NCI-H82 (cell line): ENCODE results near the gene OLFM2.
"Not testable (repeated sequence)": the region's sequence is repeated elsewhere in the genome, so short reads cannot be mapped to it uniquely, and the experiment has no call there.

Source experiments
- DNase-seq: peaks from one replicate; lab custom pipeline; 2025; lab: John Stamatoyannopoulos, UW

The OLFM2 gene

GRCh38 chr19:9861503-9861902 lies 74.8 kb downstream of the OLFM2 start:
- no peak for DNase-seq

DNA sequence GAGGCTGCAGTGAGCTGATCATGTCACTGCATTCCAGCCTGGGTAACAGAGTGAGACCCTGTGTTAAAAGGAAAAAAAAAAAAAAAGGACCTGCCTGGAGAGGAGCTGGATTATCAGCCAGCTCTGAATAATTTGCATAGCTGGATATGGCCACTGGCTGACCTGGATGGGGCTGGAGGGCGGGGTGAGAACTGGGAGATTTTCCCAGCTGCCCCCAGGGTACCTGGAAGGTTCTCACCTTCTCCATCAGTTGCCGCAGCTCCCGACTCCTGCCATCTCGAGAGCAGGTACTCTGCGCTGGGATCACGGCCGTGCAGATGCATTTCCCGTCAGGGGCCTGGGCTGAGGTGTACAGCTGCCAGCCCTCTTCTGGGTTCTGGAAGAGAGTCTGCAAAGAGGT lies 75.9 kb downstream of the OLFM2 start:
- DNase-seq: no peak

GRCh38 chr19:9858766-9859165 lies 77.5 kb downstream of the OLFM2 start:
- DNase-seq: no peak

- DNase-seq: no peak
Observed at GRCh38 chr19:9857920-9858746, 78.2 kb downstream of the OLFM2 start.

DNA sequence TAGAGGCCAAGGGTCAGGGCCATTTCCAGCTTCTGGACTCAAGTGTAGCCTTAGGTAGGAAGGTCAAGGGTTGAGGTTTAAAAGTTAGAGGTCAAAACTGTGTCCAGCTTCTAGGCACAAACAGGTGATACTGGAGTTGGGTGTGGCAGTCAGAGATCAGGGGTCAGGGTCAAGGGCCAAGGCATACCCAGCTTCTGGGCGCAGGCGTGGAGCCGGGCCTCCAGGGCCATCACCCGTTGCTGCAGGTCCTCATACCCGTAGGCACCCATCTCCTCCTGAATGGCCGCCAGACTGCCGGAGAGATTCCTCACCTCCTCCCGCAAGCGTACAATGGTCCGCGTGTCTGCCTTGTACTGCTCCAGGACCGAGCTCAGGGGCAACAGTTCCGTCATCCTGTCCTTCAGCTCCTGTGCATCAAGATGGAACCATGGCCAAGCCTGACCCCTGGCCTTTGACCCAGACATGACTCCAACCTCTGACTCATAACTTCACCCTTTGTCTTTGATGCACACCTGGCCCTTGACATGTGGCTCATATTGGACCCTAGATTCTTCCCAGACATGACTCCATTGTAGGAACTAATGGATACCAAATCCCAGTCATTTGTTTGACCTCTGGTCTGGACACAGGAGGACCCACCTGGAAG lies 79.1 kb downstream of the OLFM2 start:
- no peak for DNase-seq

DNA sequence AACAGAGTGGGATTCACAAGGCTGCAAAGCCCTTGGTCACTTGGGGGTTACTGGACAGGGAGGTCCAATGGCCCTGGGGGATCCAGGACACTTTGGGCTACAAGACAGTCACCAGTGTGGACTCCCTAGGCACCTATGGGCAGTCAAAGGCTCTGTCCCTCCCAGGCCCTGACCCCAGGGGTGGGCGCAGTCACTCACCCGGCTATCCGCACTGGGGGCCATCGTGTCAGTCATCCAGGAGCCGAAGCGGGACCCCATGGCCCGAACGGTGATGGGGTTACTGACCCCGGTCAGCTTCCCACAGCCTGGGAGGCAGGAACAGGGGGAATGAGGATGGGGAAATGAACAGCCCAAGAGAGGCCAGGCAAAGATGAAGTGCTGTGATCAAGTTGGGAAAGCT lies 79.7 kb downstream of the OLFM2 start:
- no peak for DNase-seq

GRCh38 chr19:9854282-9854846 lies 82.0 kb downstream of the OLFM2 start:
- DNase-seq: no peak

DNA sequence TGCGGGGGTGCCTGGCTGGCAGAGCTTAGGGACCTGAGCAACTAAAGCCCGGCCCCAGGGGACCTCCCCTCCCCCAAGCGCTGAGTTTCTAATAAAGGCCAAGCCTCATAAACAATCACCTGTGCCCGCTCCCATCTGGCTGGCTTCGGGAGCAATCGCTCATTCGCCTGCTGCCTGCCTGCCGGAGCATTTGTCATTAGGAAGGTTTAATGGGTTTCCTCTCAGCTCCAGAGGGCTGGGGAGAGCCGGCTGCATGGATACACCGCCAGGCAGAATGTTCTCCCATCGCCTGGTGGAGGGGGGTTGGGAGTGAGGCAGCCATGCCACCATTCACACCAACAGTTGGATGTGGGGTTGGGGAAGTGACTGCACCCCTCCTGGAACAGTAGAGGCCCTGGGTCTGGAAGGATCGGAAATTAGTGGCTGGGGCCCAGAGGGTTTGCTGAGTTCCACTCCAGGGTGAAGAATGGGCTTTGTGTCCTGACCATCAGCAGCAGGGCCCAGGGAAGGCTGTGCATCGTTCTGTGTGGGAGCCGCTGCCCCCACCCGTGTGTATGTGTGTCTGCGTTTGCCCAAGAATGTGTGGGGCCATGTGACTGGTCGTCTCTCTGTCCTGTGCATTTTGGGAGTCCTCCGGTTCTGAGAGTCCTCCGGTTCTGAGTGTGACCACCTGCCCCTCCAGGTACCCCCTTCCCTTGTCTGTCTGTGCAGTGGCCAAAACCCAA lies 85.9 kb downstream of the OLFM2 start:
- DNase-seq: peak; percentile 96

GRCh38 chr19:9849791-9850190 lies 86.5 kb downstream of the OLFM2 start:
- peak; percentile 58 for DNase-seq

- DNase-seq: peak; percentile 80
Observed at GRCh38 chr19:9848762-9849161, 87.6 kb downstream of the OLFM2 start.

DNA sequence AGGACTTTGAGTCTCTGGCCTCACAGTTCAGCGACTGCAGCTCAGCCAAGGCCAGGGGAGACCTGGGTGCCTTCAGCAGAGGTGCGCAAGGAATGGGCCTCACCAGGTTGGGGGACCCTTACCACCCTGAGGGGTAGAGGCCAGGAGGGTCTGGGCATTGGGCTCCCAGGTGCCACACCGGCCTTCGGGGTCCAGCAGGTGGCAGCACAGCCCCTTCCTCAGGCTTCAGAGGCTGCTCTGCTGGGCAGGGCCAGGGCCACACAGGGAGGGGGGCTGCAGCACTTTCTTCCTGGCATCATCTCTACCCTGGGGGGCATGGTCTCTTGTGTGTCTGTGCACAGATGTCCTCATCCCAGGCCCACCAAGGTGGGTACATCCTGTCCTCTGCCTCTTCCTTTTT lies 88.3 kb downstream of the OLFM2 start:
- peak; percentile 63 for DNase-seq

DNA sequence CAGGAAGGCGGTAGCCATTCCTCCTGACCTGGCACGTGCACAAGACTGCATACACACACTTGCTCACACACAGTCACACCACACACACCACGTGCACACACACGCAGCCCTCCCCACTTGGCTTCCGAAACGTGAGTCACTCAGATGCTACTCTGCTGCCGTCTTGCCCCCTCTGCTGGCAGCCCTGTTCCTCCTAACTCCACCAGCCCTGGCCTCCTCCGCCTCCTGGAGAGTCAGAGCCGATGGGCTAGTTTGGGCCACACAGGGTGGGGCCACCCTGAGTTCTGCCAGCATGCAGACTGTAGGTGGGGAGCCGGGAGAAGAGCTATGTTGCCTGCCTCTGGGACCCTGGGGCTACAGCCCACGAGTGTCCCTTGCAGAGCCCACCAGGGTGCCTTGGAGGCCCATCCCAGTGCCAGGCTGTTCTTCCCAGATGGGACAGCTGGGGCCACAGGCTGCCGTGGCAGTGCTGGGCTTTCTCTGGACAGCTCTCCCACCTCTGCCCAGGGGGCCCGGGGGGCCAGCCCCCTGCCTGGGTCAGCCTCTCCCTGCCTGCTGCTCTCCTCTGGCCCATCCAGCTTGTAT lies 89.1 kb downstream of the OLFM2 start:
- DNase-seq: peak; percentile 52

GRCh38 chr19:9843626-9844273 lies 92.6 kb downstream of the OLFM2 start:
- not testable (repeated sequence) for DNase-seq

GRCh38 chr19:9842834-9843625 lies 93.3 kb downstream of the OLFM2 start:
- no peak for DNase-seq

DNA sequence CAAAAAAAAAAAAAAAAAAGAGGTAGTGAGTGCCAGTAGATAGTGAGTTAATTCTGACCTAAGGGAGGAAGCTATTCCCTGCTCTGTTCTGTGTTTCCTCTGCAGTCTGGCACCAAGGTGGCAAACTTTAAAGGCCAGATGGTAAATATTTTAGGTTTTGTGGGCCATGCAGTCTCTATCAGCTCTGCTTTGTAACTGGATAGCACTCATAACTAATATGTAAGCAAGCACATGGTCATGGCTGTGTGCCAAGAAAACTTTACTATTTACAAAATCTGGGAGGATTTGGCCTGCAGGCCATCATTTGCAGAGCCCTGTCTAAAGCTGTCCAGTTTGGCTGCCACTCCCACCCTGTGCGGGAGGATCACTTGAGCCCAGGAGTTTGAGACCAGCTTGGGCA lies 96.9 kb downstream of the OLFM2 start:
- DNase-seq: no peak

DNA sequence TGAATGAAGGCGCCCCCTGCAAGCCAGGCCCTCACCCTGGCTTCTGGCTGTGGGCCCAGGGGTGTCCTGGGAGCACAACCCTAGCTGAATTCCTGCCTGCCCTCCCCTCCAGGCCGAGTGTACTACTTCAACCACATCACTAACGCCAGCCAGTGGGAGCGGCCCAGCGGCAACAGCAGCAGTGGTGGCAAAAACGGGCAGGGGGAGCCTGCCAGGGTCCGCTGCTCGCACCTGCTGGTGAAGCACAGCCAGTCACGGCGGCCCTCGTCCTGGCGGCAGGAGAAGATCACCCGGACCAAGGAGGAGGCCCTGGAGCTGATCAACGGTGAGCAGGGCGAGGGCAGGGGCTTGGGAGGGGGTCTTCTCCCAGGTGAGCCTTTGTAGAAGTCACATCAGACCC lies 98.0 kb downstream of the OLFM2 start:
- no peak for DNase-seq

DNA sequence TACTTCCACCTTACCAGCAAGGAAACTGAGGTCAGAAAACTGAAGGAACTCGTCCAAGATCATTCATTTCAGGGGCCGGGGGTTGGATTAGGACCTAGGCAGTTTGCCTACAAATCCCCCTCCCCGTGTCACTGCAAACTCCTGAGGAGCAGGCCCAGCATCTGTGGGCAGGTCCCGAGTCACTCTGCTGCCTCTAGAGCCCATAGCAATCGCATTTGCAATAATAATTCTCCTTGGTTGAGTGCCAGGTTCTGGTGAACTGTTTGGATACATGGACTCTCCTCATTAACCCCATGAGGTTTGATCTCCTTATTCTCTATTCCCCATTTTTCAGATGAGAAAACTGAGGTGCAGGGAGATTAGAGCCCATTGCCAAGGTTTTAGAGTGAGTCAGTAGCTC lies 100.3 kb downstream of the OLFM2 start:
- peak; percentile 50 for DNase-seq

- no peak for DNase-seq
Observed at GRCh38 chr19:9835507-9835949, 100.8 kb downstream of the OLFM2 start.

- peak; percentile 99 for DNase-seq
Observed at GRCh38 chr19:9834726-9835506, 101.4 kb downstream of the OLFM2 start, which contains the start of gene PIN1. Gene PIN1, plus strand, starts transcription at chr19:9835318. Its CDS starts 27 bp downstream, at chr19:9835345.

GRCh38 chr19:9834307-9834725 lies 102.0 kb downstream of the OLFM2 start:
- no peak for DNase-seq
